ENCODE data around the gene RPL38.

DNA sequence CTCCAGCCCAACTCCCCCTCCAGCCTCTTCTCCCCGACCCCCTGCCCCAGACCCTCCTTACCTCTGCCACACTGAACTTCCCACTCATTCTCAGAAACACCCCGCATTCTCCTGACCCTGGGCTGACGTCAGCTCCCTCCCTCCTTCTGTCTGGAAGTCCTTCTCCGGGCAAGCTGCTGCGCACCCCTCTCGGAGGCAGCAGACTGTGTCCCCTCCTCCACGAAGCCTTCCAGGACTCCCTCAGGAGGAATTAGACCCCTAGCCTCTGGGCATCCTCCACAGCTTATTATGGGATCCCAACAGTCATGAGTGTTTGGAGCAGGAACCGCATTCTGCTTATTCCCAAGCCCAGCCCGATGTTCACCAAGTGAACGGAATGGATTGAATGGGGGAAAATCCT, 3.4 kb upstream of the RPL38 start:
- TF ChIP-seq, protein P1, sequence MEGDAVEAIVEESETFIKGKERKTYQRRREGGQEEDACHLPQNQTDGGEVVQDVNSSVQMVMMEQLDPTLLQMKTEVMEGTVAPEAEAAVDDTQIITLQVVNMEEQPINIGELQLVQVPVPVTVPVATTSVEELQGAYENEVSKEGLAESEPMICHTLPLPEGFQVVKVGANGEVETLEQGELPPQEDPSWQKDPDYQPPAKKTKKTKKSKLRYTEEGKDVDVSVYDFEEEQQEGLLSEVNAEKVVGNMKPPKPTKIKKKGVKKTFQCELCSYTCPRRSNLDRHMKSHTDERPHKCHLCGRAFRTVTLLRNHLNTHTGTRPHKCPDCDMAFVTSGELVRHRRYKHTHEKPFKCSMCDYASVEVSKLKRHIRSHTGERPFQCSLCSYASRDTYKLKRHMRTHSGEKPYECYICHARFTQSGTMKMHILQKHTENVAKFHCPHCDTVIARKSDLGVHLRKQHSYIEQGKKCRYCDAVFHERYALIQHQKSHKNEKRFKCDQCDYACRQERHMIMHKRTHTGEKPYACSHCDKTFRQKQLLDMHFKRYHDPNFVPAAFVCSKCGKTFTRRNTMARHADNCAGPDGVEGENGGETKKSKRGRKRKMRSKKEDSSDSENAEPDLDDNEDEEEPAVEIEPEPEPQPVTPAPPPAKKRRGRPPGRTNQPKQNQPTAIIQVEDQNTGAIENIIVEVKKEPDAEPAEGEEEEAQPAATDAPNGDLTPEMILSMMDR (IDR thresholded peaks at IDR 0.05) = no peak
- no peak for TF ChIP-seq POLR2AphosphoS5 (IDR thresholded peaks at IDR 0.05)
